Activated CD4-positive, CD25-positive, alpha-beta regulatory T cell treated with anti-CD3 and anti-CD28 coated beads, Interleukin-2, amount 50 U/mL, for 24 hours (primary cell): Measurements from ENCODE around the gene MANBA.
"Not testable (repeated sequence)": the region's sequence is repeated elsewhere in the genome, so short reads cannot be mapped to it uniquely, and the experiment has no call there.

Experiments
- ATAC-seq, 2 donors: fragments of 150-1000 bp; cut with Tn5 transposase; one replicate each; pipeline ENCODE4 v1.10.0; 2021; ENCODE audit warnings: mild to moderate bottlenecking in 1 of 2, moderate library complexity in 1 of 2

Gene MANBA

DNA sequence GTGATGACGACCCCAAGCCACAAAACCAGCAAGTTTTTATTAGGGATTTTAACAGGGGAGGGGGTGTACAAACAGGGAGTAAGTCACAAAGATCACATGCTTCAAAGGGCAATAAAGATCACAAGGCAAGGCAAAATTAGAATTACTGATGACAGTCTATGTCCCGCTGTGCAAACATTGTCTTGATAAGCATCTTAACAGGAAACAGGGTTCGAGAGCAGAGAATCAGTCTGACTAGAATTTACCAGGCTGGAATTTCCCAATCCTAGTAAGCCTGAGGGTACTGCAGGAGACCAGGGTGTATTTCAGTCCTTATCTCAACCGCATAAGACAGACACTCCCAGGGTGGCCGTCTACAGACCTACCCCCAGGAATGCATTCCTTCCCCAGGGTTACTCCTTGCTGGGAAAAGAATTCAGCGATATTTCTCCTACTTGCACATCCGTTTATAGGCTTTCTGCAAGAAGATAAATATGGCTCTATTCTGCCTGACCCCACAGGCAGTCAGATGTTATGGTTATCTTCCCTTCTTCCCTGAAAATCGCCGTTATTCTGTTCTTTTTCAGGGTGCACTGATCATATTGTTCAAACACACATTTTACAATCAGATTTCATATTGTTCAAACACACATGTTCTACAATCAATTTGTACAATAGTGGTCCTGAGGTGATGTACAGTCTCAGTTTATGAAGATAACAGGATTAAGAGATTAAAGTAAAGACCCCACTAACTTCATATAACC is 41.8 kb downstream of the MANBA start:
- not testable (repeated sequence) for ATAC-seq

DNA sequence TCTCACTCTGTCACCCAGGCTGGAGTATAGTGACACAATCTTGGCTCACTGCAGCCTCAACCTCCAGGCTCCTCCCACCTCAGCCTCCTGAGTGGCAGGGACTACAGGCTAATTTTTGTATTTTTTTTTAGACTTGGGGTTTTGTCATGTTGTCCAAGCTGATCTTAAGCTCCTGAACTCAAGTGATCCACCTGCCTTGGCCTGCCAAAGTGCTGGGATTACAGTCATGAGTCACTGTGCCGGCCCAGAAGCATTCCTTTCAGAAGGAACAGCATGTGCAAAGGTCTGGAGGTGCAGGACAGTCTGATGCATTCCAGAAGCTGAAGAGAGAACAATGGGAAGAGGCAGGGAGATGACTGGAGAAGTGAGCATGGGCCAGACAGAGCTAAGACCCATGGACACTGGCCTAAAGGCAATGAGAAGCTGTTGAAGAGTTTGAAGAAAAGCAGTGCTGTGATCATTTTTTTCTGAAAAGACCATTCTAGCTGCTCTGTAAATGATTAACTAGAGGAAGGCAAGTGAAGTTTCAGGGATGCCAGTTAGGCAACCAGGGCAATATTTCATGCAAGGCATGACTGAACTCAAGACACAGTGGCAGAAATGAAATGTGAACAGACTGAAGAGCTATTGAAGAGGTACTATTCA is 43.2 kb downstream of the MANBA start:
- ATAC-seq, result no peak

DNA sequence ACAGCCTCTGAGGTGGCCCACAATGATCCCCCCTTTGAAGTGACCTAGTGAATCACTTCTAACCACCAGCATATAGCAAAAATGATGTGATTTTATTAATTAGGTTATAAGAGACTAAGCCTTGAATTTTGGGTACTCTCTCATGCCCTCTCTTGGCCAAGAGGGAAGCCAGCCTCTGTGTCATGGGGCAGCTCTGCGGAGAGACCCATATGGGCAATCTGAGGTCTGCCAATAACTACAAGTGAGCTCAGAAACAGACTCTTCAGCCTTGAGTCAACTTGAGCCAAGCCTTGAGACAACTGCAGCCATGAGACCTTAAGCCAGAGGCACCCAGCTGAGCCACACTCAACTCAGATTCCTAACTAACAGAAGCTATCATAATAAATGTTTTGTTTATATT is 45.7 kb downstream of the MANBA start:
- ATAC-seq, result no peak

DNA sequence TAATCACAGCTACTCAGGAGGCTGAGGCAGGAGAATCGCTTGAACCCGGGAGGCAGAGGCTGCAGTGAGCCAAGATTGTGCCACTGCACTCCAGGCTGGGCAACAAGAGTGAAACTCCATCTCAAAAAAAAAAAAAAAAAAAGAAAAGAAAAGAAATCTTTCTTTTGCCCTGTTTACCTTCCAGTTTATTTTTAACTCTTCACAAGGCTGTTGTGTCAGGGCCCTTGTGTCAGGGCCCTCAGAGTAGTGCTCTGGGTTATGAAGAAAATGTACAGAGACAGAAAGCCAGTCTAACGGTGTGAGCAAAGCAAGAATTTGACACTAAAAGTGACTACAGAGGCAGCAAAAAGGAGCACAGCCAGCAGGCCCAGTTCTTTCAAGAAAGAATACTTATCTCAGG is 47.0 kb downstream of the MANBA start:
- not testable (repeated sequence) for ATAC-seq

DNA sequence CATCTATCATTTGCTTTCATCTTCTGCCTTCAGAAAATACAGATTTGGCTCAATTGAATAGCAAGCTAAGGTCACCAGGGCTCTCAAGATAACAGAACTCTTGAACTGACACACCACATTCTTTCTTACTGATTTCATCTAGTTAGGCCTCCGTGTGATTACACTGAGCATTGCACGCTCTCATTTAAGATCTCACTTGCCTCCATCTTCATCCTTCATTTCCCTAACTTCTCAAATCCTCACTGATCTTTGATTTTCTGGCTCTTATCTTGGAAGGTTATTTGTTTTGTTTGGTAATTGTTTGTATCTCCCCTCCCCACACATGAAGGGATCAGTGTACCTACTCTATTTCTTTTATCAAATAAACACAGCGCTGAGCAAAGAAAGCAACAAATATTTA is 47.7 kb downstream of the MANBA start:
- no peak for ATAC-seq

DNA sequence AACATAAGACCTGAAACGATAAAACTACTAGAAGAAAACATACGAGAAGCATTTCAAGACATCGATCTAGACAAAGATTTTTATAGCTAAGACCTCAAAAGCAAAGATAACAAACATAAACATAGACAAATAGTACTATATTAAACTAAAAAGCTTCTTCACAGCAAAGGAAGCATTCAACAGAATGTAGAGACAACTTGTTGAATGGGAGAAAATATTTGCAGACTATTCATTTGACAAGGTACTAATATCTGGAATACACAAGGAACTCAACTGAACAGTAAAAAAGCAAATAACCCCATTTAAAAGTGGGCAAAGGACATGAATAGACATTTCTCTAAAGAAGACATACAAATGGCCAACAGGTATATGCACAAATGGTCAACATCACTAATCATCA is 49.8 kb downstream of the MANBA start:
- ATAC-seq, result no peak

DNA sequence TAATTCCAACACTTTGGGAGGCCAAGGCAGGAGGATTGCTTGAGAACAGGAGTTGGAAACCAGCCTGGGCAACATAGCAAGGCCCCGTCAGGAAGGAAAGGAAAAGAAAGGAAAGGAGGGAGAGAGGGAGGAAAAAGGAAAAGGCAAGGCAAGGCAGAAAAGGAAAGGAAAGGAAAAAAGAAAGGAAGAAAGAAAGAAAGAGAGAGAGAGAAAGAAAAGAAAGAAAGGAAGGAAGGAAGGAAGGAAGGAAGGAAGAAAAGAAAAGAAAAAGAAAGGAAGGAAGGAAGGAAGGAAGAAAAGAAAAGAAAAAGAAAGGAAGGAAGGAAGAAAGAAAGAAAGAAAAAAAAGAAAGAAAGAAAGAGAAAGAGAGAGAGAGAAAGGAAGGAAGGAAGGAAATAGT is 51.7 kb downstream of the MANBA start:
- not testable (repeated sequence) for ATAC-seq

DNA sequence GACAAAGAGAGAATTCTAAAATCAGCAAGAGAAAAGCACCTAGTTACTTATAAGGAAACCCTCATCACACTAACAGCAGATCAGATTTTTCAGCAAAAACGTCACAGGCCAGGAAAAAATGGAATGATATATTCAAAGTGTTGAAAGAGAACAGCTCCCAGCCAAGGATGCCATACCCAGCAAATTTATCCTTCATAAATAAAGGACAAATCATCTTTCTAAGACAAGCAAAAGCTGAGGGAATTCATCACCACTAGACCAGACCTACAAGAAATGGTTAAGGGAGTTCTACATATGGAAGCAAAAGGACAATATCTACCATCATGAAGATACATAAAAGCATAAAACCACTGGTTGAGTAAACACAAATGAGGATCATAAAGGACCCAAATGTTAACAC is 53.6 kb downstream of the MANBA start:
- no peak for ATAC-seq

DNA sequence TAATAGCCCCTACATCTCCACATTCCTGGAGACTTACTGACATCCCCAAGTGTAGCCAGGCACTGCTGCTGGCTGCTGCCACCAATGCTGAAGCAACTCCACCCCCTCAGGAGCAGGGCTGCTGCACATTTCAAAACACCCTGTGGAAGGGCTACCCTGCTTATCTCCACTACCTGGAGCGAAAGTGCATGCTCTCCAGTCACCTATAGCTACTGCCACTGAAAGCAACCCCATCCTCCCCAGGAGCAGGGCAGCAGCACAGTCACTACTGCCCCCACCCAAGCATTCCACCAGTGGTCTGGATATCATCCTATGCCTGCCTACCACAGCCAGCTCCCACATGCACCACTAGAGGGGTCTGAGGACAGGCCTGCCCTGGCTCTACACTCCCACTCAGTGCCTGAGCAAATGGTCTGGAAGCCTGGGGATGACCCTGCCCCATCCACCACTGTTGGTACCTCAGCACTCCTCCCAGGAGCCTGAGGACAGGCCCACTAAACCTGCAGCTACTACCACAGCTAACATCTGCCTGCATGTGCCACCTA is 55.3 kb downstream of the MANBA start:
- ATAC-seq, result no peak

DNA sequence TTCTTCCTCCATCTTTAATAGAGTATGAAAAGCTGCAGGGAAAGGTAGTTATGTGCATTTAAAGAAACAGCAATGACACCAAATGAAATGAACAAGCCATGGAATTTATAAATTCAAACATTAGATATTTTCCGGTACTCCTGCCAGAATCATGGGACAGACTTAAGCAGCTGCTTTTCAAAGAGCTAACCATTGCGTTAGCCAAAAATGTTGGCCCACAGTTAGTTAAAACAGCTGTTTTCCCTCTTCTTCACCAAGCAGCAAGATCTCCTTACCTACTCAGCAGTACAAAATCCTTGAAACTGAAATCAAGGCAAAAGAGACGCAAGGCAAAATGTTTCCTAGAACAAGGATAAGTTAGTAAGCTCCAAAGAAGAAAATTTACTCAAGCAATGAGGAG is 64.0 kb downstream of the MANBA start:
- no peak for ATAC-seq

DNA sequence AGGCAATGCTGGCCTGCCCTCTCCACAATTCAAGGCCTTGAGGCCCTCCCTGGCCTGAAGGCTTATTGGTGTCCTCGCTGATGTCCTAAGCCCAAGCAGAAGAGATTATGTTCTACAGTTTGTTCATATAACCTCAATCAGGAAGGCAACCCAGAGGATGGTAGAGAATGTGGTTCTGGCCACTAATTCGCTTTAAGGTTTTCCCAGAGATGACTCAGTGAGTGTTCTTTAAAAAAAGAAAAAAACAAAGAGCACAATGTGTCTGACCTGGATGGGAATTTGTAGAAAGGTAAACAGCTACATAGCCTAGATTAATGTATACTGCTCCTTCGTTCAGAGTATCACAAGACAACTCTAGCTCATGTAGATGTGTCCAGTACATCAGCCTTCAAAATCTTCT is 66.0 kb downstream of the MANBA start:
- no peak for ATAC-seq

DNA sequence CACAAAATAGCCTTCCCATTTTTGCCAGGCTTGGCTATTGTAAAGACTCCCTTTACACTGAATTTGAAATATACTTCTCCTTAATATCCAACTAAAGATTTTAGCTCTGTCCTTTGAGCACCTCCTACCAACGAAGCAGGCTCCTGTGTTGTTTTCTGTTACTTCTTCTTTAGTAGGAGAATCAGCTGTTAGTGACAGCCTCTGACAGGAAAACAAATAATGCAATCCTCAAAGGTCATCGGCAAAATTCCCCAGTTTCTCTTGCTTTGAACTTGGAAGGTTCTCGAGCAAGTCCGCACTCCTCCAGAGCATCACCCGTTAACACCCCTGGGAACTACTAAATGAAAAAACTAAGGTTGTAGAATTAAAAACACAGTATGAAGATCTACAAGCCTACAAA is 66.9 kb downstream of the MANBA start:
- no peak for ATAC-seq

DNA sequence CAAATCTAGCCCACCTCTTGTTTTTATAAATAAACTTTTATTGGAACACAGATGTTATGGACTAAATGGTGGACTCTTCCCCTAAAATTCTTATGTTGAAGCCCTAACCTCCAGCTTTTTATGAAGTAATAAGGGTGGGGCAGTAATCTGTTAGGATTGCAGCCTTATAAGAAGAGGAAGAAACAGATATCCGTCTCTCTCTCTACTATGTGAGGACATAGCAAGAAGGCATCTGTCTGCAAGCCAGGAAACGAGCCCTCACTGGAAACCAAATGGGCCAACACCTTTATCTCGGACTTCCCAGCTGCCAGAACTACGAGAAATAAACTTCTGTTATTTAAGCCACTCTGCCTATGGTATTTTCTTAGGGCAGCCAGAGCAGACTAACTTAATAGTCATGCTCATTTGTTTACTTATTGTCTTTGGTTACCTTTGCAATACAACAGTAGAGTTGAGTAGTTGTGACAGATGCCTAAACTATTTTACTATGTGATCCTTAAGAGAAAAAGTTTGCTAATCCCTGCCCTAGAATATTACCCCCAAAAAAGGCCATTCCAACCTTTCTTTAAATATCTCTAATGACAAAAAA is 67.4 kb downstream of the MANBA start:
- ATAC-seq, result no peak

DNA sequence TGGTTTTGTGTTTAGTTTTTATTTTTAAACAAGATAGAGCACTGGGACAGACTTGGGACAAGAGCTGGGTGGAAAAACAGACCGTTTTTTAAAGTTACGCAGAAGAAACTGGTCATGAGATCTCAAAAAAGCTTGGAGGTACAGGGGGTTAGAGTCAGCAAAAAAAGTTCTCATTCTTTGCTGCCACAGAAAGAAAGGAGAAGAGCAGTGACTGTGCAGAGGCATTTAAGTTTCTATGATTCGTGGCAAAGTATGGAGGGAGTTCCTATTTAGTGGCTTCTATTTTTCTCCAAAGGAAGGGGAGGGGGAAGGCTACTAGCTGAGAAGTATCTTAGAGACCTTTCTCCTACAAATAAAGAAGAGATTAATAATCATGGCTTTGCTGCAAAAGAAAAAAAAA is 68.3 kb downstream of the MANBA start:
- ATAC-seq, result no peak

DNA sequence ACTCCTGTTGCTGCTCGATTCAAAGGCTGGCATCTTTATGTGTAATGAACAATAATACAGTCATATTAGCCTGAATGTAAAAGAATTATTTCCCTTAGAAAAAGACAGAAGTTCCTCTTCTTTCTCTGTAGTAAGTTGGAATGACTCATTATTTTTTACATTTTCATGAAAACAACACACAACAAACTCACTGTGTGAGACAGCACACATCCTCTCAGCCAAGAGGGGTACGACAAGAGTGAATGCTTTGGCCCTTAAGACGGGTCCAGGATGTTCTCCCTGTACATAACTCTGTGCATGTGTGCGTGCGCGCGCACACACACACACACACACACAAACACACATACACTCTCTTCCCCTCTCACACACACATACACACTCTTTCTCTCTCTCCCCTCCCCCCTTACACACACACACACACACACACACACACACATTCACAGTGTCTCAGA is 72.8 kb downstream of the MANBA start:
- peak; percentile 48 to 51 for ATAC-seq

DNA sequence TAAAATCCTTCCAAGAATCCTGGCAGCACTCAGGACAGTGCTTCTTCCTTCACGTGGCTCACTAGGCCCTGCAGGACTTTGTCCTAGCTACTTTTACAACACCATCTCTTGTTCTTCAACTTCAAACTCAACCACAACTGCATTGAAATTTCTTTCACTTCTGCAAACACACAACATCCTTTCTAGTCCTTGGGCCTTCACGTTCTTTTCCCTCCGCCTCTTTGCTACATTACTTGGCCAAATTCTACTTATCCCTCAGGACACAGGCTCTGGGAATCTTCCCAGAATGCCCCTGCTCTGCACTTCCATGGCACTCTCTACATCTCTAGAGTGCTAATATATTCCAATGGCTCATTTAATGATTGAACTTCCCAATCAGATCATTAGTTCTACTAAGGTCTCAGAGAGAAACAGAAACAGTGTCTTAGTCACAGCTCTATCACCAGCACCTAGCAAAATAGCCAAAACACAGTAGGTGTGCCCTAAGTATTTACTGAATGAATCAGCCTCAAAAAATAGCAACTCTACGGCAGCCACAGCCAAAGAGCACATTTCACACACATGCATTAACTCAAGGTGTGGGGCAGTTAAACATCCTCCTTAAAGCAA is 73.3 kb downstream of the MANBA start:
- peak; percentile 55 to 82 for ATAC-seq

DNA sequence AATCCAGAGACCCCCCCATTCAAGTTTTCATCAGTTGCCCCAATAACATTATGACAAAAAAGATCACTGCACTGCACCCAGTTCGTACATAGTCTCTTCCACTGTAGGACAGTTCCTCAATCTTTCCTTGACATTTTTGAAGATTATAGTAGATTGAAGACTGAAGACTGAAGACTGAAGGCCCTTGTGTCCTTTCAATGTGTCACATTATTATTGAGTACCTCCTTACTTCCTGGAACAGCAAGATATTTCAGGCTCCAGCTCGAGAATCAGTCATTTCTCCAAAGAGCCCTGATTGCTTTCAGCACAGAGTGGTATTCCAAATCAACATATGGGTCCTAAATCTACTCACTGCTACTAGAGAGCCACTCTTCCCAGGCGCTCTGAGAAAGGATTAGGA is 75.0 kb downstream of the MANBA start:
- no peak for ATAC-seq

DNA sequence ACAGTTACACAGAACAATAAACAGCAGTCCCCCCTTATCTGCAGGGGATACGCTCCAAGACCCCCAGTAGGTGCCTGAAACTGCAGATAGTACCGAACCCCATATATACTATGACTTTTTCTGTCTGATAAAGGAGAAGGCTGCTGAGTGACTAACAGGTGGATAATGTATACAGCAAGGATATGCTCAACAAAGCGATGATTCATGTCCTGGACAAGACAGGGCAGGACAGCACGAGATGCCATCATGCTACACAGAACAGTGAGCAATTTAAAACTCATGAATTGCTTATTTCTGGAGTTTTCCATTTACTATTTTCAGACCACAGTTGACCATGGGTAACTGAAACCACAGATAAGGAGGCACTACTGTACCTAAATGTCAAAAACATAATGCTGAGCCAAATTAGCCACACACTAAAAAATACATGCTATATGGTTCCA is 76.1 kb downstream of the MANBA start:
- ATAC-seq, result no peak

DNA sequence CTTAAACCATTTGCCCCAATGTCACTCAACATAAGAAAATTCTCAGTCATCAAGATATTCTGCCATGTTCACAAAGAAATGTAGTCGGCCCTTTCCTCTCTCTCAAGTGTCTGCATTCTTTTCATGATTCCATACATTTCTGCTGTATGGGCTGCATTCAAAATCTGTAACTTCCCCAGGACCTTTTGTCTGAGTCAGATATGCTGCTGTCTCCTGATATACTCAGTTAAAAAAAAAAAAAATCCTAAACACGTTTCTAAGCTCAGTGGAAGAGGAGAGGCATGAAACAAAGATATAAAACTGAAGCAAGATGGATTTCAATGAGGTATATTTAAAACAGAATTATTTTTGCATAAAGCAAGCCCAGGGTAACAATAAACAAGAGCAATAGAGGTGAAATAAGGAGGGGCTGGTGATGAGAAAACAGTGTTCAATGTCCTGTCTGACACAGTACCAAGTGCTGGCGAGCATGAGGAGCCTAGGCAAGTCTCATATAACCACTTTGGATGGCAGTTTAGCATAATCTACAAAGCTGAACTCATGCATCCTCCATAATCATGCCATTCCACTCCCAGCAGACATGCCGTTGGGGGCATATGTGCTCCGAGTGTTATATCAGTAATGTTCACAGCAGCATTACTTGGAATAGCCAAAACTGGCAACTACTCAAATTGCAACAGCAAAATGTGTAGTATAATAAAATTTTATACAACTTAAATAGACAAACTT is 76.7 kb downstream of the MANBA start:
- ATAC-seq, result no peak

DNA sequence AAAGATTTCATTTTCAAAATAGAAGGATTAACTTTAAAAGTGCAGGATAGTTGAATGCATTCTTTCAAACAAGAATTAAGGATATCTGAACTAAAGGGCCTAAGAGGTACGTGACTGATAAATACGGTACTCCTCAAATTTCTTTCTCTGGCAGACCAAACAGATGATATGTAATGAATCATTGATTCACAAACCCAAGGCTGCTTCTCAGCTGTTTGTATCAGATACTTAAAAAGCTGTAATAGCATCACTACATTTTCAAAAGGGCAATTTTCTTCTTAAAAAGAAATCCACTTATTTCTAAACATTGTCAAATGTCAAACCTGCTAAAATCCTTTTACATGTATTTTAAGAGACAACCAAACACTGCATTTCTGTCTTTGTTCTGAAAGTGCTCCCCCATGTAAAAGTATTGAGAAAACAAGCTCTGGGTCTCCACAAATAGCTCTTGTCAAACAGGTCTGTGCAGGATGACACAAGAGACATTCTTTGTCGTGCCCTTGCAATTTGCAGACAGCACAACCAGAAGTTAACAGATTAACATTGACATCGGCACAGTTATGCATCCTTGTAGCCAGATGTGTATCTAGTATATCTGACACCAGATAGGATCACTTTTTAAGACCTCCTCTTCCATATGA is 82.0 kb downstream of the MANBA start:
- no peak for ATAC-seq

DNA sequence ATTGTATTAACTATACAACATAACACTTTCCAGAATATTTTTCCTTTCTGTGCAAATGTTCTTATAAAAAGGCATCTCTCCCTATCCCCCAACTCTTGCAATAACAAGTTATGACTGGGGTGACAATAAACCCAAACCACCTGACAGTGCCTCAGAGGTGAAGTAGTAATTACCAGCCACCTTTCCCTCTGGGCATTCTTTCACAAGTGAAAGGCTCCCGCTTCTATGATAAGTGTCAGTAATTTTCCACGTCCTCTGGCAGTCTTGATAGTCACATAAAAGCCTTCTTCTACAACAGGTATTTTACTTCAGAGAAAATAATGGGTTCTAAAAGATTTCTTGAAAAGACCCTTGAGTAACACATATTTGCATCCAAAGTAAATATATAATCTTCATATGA is 82.7 kb downstream of the MANBA start:
- ATAC-seq, result no peak

DNA sequence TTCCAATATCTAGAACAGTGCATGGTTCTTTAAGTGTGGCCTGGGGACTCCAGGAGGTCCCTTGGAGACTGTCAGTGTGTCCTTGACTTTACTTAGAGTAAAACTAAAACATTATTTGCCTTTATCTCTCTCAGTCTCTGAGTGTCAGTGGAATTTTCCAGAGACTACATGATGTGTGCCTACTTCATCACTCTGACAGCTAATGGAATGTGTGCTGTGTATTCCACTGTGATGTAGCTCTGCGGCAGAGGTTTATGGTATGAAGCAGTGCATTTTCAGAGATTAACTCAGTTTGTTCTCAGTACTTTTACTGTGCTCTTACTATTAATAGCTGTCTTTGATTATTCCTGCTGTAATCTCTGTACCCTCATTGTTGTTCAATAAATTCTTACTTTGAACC is 85.6 kb downstream of the MANBA start:
- no peak for ATAC-seq
